T-helper 1 cell treated with Interleukin-12 subunit alpha and Interleukin-12 subunit beta and Interleukin-4 antibody, amounts not matched to agents 30 ng/mL and 1 ng/mL, for 36 hours (primary cell): Measurements from ENCODE around the gene AGPAT3. TPM values are rescaled to one million over a fixed set of nuclear protein-coding genes. Genes with fewer than 3 reads are reported as not detected.

Source experiments
- intact Hi-C: fragments of 100-400 bp; cut with micrococcal nuclease; formaldehyde crosslinking; loops from one replicate; pipeline ENCODE4 v1.15.1; 2024
- total RNA-seq: library from RNA; stranded (reverse); gene quantifications from 2 replicates; pipeline ENCODE4 v1.2.3, GENCODE V29; 2022

Gene AGPAT3
- total RNA-seq, 1 donor from 2014 or later = 124 TPM

DNA sequence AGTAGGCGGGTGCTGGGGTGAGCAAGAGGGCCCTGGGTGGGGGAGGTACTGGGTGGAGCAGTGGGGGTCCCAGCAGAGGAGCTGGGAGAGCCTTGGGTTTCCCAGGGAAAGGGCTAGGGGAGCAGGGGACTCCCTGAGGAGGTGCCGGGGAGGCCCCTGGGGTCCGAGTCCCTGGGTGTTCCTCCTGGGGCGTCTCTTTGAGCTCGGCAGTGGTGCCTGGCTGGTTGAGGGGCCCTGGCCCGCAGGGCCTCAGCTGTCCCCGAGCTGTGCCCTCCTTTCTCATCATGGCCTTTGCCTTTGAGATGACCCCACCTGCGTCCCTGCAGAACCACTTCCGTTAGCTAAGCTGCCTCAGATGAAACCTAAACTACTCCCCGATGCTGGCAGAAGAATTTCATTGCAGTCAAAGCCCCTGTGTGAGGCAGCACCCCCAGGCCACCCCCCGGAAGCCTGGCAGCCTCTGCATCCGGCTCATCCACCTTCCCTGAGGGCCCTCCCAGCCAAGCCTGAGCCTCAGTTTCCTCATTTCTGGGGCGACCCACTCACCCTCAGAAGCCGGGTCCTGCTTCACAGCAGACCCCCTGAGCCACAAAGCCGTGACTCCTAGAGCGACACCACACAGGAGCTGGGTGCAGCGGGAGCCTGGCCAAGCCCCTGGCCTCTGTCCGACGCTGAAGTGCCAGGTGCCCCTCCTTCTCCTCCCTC, 103.5 kb downstream of the AGPAT3 start:
- intact Hi-C loops = no loop called here

DNA sequence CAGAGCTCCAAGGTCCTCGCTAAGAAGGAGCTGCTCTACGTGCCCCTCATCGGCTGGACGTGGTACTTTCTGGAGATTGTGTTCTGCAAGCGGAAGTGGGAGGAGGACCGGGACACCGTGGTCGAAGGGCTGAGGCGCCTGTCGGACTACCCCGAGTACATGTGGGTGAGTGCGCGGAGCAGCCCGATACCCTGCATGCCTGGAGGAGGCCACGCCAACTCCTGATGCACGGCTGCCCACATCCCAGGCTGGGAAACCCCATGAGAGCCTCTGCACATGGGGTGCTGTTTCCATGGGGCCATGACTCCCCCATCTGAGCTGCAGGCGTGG, 104.1 kb downstream of the AGPAT3 start:
- intact Hi-C loops = no loop called here

DNA sequence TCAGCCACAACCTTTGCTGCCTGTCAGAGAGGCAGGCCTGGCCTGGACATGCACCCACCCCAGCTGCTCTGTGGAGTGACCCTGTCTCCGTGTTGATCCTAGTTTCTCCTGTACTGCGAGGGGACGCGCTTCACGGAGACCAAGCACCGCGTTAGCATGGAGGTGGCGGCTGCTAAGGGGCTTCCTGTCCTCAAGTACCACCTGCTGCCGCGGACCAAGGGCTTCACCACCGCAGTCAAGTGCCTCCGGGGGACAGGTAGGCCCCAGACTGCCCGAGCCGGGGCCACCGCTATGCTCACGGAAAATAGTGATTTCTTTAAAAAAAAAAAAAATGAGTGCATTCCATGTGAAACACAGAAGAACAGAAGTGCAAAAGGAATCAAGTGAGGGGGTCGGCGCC, 105.5 kb downstream of the AGPAT3 start:
- intact Hi-C loops = no loop called here

DNA sequence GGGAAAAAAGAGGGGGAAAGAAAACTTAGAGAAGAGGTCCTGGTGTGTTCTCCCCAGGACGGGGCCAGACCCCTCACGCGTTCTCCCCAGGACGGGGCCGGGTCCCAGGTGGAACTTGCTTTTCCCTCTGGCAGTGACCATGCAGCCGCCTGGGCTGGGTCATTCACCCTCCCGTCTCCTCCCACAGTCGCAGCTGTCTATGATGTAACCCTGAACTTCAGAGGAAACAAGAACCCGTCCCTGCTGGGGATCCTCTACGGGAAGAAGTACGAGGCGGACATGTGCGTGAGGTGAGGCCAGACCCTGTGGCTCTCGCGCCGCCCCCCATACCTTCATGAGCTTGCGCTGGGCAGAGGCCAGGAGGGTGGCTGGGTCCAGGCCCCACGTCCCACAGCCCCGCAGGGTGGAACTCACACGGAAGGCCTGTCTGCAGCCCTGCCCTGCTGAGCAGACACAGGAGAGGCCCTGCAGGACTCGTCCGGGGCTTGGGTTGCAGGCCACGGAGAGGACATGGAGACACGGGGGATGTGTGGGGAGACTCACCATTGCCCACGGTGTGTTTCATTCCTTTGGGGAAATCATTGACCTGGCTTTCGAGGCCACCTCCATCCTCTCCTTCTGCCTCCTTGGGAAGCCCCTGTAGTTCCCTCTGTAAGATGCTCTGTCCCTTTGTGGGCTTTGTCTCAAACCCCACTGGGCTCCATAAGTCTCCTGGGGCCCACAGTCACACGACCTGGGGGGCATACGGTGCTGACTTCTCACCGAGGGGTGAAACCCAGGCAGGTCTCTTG, 106.4 kb downstream of the AGPAT3 start:
- intact Hi-C loops = no loop called here

DNA sequence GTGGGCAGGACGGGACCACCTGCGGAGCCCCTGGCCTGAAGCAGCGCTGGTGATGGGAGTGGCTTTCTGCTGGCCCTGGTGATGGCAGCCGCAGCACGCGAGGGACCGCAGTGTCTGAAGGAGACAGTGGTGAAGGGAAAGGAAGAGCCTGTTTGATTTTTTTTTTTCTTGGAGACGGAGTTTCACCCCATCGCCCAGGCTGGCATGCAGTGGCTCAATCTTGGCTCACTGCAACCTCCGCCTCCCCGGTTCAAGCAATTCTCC, 106.9 kb downstream of the AGPAT3 start:
- intact Hi-C loops = no loop called here

DNA sequence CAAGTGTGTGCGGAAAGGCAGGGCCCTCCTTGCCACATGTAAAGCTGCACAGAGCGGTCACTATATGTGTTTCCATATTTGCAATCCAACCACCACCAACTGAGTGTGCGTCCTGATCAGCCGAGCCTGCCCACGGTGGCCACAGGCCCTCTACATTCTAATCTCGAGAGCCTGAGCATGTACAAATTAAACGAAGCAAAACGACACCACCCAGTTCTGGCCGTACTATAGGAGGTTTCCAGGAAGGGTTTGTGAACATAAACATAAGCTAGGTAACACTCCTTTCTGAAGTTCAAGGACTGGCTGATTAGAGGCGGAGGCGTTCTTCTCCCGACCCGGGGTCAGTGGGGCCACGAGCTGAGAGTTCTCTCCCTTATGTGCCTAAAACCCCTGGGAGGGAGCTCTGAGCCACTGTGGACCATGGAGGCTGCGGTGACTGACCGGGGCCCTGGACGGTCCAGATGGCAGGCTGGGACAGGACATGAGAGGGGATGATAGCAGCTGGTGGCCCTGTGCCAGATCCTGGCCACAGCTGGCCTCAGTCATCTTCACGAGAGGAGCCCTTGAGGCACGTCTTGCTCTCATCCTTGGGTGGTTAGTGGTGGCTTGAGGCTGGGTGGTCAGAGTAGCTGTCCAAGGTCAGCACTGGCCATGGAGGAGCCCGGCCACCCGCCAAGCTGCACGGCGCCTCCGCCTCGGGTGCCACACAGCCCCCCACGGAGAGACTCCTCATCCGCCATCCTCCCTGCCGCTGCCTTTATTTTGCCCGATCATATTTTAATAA, 108.0 kb downstream of the AGPAT3 start:
- intact Hi-C loops = no loop called here

DNA sequence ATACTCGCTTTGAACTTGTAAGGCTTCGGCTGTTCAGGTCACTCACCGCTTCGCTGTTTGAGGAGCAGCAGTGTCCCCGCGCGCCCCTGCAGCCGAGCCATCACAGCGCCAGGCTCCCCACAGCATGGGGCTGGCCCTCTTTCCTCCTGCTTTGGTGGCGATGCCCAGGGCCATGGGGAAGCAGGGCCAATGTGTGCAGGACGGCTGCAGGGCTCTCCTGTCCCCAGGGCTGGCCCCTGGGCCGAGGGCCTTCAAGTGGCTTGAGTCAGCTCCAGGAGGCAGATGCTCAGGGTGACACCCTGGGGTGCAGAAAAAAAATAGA, 108.6 kb downstream of the AGPAT3 start:
- intact Hi-C loops = no loop called here

DNA sequence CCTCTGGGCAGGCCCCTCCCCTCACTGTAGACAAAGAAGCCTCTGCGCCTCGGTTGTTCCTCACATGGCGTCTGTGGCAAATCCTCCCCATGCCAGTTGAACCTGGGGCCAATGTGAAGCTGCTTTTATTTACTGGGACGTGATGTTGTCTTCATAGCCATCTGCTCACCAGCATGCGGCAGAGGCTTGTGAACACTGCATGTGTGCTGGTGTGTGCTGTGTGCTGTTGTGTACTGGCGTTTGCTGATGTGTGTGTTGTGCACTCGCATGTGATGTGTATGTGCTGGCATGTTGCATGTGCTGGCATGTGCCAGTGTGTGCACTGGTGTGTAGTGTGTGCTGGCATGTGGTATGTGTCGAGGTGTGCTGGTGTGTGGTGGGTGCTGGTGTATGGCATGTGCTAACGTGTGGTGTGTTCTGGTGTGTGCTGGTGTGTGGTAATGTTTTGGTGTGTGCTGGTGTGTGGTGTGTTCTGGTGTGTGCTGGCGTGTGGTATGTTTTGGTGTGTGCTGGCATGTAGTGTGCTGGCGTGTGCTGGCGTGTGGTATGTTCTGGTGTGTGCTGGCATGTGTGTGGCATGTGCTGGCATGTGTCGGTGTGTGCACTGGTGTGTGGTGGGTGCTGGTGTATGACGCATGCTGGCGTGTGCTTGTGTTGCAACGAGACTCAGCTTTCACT, 109.9 kb downstream of the AGPAT3 start:
- intact Hi-C loops = loop anchor here (1.0 kb wide), 3 partner anchors 36 to 186 kb away; partner anchors contain the start of gene RRP1

DNA sequence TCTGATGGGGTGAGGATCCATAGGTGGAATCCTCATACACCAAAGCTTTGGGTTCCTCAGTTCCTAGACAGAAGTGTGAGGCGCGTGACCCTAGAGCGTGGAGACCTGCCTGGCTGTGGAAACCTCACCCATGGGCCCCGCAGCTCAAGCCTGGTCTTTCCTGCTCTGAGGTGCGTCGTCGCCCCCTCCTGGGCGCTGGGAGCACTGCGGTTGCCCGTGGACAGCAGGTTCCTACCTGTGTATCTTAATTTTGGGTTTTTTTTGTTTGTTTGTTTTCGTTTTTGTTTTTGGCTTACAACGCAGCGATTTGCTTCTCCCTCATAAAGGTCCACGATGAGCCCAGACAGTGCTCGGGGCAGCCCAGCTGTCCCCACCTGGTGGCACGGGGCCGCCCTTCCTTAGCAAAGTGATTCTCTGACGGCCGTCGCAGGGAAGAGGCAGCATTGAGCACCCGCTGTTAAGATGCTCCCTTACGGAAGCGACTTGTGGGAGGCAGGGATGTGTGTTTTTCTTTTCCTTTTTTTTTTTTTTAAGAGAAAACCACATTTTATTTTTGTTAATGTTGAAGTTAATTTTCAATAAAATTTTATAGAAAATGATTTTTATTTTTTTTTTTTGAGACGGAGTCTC, 110.6 kb downstream of the AGPAT3 start:
- intact Hi-C loops = loop anchor here (1.0 kb wide), 3 partner anchors 36 to 186 kb away; partner anchors contain the start of gene RRP1

DNA sequence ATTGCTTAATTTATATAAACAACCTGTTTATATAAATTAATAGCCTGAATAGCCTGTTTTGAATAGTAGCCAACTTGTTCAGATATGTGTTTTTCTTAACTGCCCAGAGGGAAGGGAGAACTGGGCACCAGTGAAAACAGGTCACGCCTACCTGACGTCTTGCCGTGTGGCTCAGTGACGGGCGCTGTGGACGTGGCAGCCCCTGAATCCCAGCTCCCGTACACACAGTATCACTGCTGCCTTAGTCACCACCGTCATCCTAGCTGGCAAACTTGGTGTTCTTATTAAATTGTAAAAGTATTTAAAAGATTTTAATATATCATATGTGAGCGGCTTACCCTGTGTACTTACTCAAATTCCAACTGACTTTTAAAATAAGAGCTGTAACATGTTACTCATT, 111.6 kb downstream of the AGPAT3 start:
- intact Hi-C loops = no loop called here

DNA sequence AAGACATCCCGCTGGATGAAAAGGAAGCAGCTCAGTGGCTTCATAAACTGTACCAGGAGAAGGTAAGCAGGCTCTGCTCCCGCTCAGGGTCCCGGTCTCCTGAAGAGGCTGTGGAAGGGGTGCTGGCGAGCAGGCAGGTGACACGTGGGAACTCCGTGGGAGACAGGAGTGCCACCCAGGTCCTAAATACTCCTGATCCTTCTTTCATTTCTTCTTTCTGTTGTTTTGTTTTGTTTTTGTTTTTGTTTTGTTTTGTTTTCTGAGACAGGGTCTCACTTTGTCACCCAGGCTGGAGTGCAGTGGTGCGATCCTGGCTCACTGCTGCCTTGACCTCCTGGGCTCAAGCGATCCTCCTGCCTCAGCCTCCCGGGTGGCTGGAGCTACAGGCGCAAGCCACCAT, 113.0 kb downstream of the AGPAT3 start:
- intact Hi-C loops = no loop called here

DNA sequence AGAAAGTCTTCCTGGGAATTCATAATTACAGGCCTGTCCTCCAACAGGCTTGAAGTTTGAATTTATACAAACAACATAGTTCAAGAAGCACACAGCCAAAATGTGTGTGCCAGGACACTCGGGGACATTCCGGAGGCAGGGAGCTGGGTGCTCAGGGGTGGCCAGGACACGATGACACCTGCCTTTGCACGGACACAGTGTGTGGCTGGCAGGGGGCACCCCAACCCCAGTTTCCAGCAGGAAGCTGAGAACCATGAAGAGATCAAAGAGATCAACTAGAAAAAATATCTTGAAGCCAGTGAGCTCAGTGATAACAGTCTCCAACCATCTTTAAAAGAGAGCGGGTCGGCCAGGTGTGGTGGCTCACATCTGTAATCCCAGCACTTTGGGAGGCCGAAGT, 114.6 kb downstream of the AGPAT3 start:
- intact Hi-C loops = no loop called here

DNA sequence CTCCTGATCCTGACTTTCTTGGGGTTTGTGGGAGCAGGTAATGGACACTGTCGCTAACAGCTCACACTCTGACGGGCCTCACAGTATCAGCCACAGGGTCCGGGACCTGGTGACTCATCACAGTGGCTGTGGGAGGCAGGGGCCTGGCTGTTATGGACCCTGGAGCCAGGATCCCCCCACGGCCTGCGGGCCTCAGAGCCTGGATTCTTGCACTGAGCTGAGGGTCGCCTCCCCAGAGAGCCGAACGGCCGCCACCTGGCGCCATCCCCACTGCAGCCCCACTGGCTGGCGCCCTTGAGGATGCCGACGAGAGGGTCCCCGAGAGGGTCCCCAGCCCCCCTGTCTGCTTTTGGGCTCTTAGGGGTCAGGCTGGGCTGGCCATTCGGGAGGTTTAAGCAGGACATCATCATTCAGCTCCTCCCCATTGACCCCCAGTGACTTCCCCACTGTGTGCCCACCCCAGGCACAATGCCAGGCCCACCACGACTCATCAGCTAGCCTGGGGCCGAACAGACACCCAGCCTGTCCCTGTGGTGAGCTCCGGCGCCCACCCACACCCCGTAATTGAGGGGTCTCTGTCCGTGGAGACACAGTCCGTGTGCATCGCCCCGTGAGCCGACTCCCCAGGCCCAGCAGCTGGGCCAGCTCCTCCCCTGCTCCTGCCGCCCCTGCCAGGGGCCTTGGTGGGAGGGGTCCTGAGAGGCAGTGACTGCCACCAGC, 116.3 kb downstream of the AGPAT3 start:
- intact Hi-C loops = no loop called here

DNA sequence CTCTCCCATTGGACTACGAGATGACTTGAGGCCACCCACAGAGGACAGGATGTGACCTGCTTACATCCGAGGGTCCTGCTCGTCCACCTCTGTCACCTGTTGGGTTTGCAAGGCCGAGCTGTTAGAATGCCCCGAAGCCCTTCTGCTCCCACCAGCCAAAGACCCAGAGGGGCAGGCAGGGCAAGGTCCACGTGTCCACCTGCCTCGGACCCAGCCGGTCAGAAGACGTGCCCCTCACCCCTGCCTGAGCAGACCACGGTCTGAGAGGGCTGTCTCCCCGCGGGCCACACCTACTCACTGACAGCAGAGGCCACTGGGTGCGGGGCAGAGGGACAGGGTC, 116.8 kb downstream of the AGPAT3 start:
- intact Hi-C loops = no loop called here

DNA sequence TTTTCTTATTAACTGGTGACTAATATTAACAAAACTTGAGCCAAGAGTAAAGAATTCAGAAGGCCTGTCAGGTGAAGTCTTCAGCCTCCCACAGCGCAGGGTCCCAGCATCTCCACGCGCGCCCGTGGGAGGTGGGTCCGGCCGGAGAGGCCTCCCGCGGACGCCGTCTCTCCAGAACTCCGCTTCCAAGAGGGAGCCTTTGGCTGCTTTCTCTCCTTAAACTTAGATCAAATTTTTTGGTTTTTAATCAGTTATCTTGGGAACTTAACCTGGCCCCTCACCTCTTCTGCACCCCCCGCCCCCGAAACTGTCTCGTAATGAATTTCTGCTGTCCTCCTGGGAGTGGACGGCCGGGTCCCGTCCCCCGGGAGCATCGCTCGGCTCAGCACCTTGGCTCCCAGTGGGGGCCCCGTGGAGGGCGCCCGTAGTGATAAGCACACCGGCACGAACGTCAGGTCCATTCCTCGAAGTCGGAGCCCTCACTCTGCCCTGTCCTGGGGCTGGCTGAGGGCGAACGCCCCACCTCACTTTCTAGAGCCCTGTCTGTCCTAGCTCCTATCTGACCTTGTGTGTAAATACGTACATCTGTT, 117.6 kb downstream of the AGPAT3 start:
- intact Hi-C loops = no loop called here

DNA sequence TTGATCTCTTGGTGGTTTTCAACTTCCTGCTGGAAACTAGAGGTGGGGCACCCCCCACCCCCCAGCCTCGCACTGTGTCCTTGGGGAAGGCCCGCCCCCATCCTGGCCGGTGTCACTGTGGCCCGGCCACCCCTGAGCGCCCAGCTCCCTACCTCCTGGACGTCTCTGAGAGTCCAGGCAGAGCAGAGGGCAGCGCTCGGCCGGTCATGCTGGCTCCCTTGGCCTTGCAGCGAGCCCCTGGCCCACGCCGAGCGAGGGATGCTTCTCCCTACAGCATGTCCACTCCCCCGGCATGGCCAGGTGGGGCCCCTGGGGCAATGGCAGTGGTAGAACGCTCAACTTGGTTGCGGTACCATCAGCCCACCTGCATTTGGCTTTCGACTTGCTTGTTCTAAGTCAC, 118.4 kb downstream of the AGPAT3 start:
- intact Hi-C loops = no loop called here

DNA sequence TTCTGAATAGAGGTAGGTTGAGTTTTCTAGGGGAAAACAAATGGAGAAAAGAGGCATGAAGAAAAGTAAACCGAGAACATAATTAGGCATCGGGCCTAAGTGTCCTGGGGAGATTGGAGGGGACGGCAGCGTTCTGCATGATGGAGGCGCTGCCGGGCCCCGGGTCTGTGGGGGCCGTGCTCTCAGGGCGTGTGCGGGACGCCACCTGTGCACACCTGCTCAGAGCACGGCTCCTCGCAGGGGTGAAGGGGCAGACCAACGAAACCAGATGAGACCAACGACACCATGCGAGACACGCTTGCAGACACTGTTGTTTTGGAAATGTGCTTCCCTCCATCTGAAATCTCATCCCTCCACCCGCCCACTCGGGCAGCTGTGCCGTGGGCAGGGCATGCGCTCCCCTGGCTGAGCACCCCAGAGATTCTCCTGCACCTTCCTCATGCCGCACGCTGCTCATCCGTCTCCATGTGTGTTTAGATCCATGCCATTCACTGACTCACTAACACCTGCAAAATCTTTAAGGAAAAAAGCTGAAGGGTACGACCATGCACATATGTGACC, 118.9 kb downstream of the AGPAT3 start:
- intact Hi-C loops = no loop called here

DNA sequence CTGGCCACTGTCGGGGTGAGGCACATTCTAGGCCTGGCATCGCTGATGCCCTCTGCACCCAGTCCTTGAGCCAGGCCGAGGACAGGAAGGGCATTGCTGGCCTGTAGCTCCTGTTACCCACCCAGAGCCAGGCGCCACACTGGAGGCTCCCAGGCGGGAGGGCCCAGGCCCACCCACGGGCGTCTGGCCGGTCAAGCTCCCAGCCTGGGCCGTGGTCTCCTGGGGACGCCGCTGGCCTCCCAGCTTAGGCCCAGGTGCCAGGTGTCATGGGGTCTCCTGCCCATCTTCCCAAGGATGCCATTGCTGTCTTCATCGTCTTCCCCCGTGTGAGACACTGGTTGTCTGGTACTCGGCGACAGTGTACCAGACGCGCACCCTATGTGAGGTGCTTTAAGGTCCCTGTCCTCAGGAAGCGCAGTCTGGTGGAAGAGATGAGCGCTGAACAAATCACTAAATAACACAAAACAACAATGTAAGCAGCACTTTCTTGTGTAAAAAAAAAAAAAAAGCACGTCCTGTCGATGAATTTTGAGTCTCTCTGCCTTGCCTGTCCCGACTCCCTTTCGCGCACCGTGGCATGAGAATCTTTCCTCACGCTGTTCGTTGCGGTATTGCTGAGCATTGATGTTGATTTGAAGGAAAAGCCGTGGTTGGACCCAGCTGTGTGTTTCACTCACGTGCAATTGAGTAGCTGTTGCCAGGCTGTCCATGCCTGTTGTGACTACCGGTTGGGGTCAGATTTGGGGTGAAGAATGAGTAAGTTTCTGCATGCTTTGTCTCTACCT, 120.1 kb downstream of the AGPAT3 start:
- intact Hi-C loops = no loop called here

DNA sequence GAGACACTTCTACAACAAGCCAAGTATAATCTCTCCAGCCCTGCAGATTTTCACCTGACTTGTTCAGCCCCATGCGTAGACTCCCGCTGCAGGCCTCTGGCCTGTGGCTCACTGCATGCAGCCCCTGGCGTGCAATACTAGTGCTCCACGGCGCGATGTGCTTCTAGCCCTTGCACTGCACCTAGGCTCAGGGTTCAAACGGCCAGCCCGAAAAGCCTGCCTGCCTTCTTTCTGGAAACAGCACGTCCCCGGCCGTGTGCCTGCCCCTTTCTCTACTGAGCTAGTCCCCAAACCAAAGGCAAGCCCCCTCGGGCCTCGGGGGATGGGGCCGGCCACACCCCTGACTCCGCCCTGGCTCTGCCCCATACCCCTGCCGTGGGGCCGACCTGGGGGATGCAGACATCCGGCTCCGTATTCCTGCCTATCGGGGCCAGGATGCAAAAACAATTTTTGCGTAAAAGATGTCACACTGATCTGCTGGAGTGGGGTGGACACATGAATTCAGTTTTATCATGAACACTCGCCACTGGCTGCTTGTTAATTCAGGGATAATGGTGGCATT, 120.7 kb downstream of the AGPAT3 start:
- intact Hi-C loops = no loop called here
